HUDEP-2 (cell line): ENCODE measurements around the gene SIM1.
"Not testable (repeated sequence)": the region's sequence is repeated elsewhere in the genome, so short reads cannot be mapped to it uniquely, and the experiment has no call there.

Source experiments
- DNase-seq, 76 experiments: peaks; one replicate each; lab custom pipeline; 2025; ENCODE audit not compliant: unreplicated experiment in 76 of 76; lab: John Stamatoyannopoulos, UW

SIM1 gene

DNA sequence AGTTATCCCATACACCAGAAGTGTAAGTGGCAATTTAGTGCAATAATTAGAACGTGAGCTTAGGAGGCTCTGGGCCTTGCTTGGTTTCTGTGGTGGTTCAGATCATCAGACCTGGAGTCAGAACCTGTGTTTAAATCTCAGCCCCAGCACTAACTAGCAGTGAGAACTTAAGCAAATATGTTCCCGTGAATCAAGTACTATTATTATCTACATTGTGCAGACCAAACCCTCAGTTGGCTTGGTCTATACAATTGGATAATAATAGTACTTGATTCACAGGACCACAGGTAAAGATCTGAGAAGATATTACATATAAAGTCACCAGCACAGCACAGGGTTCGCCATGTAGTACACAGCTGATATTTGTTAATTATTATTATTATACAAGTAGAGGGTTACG, 93.1 kb downstream of the SIM1 start:
- DNase-seq, result no peak

DNA sequence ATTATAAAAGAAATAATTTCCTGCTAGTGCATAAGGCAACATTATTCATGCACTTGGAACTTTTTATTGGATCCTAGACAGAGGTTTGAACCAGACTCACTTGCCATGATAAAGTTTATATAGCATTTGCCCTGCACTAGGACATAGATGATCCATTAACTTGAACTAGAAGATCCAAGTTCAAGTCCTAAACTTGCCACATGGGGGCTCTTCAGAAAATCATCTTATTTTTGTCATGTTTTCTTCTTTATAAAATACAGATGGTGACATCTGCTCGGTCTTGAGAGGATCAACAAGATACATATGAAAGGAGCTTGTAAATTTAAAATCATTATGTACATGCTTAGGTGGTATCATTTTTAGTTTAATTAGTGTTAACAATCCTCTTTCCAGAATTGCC, 94.5 kb downstream of the SIM1 start:
- peak in 4 of 76 experiments; percentile 5 to 15 (median 11) for DNase-seq

DNA sequence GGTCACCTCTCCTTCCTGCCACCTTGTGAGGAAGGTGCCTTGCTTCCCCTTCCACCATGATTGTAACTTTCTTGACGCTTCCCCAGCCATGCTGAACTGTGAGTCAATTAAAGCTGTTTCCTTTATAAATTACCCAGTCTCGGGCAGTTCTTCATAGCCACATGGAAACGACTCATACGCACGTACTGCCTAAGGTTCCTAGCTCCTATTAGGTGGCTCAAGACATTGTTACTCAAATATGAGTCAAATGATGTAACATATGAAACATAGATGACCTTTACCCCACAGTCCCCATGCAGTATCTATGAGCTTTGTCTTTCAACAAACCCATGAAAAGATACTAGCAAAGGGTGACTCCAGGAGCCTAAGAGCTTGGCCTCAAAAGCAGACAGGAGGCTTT, 98.3 kb downstream of the SIM1 start:
- DNase-seq, result no peak

DNA sequence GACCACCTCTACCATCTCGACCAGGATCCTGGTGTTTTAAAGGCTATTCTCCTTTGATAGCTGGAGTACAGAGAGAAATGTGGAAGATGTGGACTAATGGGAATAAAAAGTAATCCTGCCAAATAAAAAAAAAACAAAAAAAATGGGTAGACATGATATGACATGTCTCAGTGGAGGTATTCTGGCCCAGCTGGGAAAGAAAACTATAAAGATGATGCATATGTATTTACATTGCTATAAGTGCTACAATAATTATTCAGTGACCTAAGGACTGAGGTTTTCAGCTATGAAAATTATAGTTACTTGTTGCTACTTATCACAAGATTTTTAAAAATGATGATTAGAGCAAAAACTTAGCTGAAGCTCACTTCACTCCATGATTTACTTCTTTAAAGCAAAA, 101.1 kb downstream of the SIM1 start:
- DNase-seq, result no peak

DNA sequence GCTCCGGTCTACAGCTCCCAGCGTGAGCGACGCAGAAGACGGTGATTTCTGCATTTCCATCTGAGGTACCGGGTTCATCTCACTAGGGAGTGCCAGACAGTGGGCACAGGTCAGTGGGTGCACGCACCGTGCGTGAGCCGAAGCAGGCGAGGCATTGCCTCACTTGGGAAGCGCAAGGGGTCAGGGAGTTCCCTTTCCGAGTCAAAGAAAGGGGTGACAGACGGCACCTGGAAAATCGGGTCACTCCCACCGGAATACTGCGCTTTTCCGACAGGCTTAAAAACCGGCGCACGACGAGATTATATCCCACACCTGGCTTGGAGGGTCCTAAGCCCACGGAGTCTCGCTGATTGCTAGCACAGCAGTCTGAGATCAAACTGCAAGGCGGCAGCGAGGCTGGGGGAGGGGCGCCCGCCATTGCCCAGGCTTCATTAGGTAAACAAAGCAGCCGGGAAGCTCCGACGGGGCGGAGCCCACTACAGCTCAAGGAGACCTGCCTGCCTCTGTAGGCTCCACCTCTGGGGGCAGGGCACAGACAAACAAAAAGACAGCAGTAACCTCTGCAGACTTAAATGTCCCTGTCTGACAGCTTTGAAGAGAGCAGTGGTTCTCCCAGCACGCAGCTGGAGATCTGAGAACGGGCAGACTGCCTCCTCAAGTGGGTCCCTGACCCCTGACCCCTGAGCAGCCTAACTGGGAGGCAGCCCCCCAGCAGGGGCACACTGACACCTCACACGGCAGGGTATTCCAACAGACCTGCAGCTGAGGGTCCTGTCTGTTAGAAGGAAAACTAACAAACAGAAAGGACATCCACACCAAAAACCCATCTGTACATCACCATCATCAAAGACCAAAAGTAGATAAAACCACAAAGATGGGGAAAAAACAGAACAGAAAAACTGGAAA, 109.7 kb downstream of the SIM1 start:
- not testable (repeated sequence) for DNase-seq

DNA sequence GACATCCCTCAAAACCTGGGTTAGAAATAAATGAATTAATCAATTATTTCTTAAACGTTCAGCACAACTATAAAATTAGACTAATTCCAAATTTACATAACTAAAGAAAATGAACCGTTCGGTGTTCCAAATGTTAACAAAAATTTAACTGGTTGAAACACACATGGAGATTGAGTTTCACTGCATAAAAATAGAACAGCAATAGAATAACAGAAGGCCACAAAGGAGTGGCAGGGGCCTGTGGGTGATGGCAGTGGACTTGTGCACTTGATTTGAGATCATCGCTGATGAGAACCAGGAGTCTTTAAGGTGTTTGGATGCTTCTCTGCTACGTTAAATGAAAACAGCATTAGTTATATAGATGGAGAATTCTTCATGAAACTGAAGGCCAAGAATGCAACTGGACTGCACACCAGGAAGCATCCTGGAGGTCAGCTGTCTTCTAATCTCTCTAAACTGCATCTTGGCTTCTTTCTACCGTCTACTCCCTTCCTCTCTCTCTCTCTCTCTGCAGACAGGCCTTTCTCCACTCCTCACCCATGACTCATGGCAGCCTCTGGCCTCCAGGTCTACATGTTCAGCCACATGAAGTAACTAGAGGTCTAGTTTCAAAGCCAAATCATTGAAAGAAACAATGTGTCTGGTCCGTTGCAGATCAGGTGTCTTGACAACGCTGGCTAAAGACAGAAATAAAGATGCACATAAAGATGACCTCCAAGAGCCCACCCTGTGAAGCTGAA, 111.3 kb downstream of the SIM1 start:
- DNase-seq, result no peak

DNA sequence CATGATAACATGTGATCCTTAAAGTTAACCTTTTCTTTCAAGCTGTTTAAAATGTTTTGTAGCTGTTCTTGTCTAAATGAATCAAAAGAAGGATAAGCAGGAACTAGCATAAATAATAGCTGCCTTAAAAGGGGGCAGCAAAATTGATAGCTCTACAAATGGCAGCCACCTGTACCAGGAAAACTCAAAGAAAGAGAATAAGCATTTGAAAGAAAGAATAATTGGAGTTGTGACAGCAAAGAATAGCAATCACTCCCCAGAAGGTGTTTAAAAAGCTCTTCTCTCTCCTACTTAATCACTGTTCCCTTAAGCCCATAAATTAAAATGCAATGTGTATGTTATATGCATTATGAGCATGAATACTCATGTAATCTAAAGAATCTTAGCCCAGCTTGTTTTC, 114.6 kb downstream of the SIM1 start:
- no peak for DNase-seq

DNA sequence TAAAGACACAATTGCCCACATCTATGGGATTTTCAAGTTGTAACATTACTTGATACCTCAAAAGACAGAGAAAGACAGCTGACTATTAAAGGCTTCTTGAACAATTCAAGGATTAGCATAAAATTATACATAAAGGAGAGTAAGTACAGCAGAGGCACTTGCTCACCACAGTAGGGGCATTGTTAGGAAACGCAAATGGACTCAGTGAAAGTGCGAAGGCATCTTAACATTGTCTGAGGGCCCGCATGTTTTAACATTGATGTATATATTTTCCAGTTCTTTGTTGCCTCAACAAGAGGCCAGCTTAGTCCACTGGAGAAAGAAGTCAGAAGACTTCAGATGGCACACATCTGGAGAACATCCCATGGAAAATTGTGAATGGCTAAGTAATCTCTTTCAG, 115.4 kb downstream of the SIM1 start:
- DNase-seq, result no peak

DNA sequence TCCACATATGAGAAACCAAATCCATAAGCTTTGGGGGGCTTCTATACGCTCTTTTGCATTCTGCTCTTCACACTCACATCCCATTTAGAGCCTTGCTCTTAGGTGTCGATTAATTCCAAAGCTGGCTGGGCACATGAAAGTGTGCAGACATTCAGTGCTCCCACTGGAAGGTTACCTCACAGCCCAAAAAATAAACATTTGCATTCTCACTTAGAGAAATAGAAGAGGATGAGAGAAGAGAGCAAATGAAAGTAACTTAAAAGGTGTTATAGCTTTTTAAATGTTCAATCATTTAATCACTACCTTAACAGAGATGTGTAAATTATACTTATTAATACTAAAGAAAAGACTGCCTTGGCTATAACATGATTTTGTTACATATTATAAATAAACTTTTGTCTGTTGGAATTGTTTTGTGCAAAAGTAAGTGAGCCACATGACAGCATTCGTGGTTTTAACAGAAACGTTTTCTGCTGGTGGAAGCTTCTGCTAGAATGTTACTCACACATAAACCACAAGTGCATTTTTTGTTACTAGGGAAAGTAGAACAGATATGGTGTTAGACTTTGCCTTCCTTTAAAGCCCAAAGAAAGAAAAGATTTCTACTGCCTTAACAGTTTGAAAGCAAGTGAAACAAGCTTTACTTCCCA, 116.7 kb downstream of the SIM1 start:
- DNase-seq, result no peak

- no peak for DNase-seq
Measured at GRCh38 chr6:100346828-100347227, 117.9 kb downstream of the SIM1 start.

DNA sequence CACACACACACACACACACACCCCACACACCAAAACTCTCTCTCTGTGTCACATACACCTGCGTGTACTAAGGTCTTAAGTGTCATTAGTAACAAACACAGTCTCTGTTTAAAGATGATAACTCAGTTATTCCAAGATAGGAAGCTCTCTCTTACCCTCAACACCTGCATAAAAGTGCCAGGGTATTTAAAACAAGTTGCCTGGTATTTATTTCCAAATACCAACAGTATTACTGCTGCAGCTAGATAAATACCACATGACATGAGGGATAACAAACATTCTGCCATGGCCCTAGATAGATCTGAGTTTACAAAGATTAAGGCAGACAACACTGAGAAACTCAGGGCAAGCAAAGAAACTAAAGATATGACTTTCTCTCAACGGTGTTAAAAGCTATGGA, 118.5 kb downstream of the SIM1 start:
- DNase-seq, result no peak

DNA sequence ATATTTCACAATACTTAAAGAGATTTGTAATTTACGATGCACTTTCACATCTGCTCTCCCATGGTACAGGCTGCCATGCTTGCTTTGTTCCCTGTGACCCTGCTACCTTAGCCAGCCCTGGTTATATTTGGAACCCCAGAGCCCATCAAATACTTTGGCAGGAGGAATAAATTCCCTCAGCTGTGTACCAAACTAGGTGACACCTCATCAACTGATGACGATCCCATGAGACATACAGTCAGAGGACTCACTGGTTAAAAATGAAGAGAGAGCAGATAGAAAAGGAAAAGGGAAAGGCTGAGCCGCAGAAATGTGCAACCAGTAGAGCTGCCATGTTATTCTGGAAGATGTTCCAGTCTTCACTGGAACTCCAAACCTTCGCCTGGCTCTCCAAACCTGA, 120.0 kb downstream of the SIM1 start:
- no peak for DNase-seq

- no peak for DNase-seq
Measured at GRCh38 chr6:100344321-100344720, 120.4 kb downstream of the SIM1 start.

GRCh38 chr6:100343316-100344077, 121.2 kb downstream of the SIM1 start:
- no peak for DNase-seq

DNA sequence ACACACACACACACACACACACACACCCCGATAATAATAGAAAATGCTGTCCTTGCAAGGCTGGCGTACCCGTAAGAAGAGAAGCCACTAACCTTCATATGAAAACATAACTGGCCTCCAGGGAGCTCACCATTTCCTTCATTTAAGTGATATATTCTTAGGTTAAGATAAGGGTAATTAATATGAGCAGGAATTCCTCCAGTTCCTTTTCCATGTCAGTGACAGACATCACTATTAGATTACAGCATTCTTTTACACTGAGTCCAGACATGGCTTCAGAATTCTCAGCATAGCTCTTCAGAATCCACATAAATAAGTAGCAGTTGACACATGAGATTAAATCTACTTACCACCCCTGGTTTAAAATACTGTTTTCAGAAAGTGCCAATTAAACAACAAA, 121.9 kb downstream of the SIM1 start:
- no peak for DNase-seq

GRCh38 chr6:100339574-100340255, 125.0 kb downstream of the SIM1 start:
- no peak for DNase-seq

GRCh38 chr6:100338090-100338489, 126.6 kb downstream of the SIM1 start:
- DNase-seq, result no peak

- no peak for DNase-seq
Measured at GRCh38 chr6:100336876-100337275, 127.8 kb downstream of the SIM1 start.

DNA sequence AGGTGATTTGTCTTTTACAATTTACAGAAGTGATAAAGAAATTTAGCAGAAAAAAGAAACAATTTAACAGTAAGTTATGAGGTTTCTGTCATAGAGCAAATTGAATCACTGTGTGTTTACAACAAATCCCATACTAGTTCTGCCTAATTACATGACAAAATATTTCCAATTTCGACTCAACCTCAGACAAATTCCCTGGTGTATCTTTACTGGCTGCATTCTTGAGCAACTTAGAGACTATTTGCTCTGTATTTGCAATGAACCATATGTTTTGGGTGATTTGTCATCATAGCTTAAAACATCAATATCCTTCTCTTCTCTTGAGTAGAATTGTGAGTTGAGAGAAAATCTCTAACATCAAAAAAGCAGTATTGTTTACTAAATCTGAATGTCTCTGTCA, 128.7 kb downstream of the SIM1 start:
- no peak for DNase-seq
